Caco-2 (cell line): Measurements from ENCODE around the gene NELFA. TPM values are rescaled to one million over a fixed set of nuclear protein-coding genes. Genes with fewer than 3 reads are reported as not detected.
A peak's percentile ranks its signal among the peaks of the same experiment; 100 is the strongest.

Source experiments
- BruUV-seq: library from RNA; stranded (reverse); fragments of 400-500 nt; replicated peaks from 2 replicates; lab custom pipeline; 2021; lab: Mats Ljungman, UMichigan
- CTCF ChIA-PET: fragments of 300-600 bp; sonication (Branson Sonifier 250); formaldehyde crosslinking; loops from one replicate; lab custom pipeline; 2022; ENCODE audit warnings: antibody characterized with exemption; lab: Charles Lee
- POLR2A ChIA-PET: fragments of 300-600 bp; sonication (Branson Sonifier 250); formaldehyde crosslinking; loops from one replicate; lab custom pipeline; 2022; ENCODE audit warnings: antibody characterized with exemption; lab: Charles Lee
- DNase-seq, 2 experiments: peaks; one replicate each; pipeline versions ENCODE4 v3.0.0 to v3.0.0-alpha.2; 2020 to 2022
- H3K27me3 ChIP-seq: replicated peaks from 2 replicates; pipeline ENCODE4 v1.6.0; 2011; ENCODE audit warnings: low read length; ENCODE audit not compliant: control insufficient read depth, insufficient read depth
- H3K36me3 ChIP-seq: 2 replicates; pipeline ENCODE4 v1.5.1; 2011; ENCODE audit warnings: low read length; ENCODE audit not compliant: control insufficient read depth, insufficient read depth
- H3K4me1 ChIP-seq: fragments of 250-450 bp; sonication (Bioruptor Pico); 2 replicates; pipeline ENCODE4 v1.5.1; 2020; ENCODE audit warnings: mild to moderate bottlenecking
- H3K4me3 ChIP-seq: 2 replicates; pipeline ENCODE4 v1.5.1; 2011; ENCODE audit warnings: low read depth, mild to moderate bottlenecking, control low read depth, low read length
- H3K9me3 ChIP-seq: fragments of 250-450 bp; sonication (Bioruptor Pico); 2 replicates; pipeline ENCODE4 v1.5.1; 2020; ENCODE audit warnings: mild to moderate bottlenecking, moderate library complexity
- H3K27ac Mint-ChIP-seq: one replicate; pipeline ENCODE4 v1.8.0; 2022; ENCODE audit warnings: mixed read lengths; ENCODE audit not compliant: unreplicated experiment
- H3K27me3 Mint-ChIP-seq: one replicate; pipeline ENCODE4 v1.8.0; 2022; ENCODE audit warnings: mixed read lengths; ENCODE audit not compliant: insufficient read depth, unreplicated experiment
- H3K36me3 Mint-ChIP-seq: one replicate; pipeline ENCODE4 v1.8.0; 2022; ENCODE audit warnings: mild to moderate bottlenecking, mixed read lengths; ENCODE audit not compliant: insufficient read depth, unreplicated experiment
- H3K4me1 Mint-ChIP-seq: one replicate; pipeline ENCODE4 v1.8.0; 2022; ENCODE audit warnings: low read depth, mixed read lengths; ENCODE audit not compliant: unreplicated experiment
- H3K4me3 Mint-ChIP-seq: one replicate; pipeline ENCODE4 v1.8.0; 2022; ENCODE audit warnings: mild to moderate bottlenecking, moderate library complexity, mixed read lengths; ENCODE audit not compliant: unreplicated experiment
- H3K9me3 Mint-ChIP-seq: one replicate; pipeline ENCODE4 v1.8.0; 2022; ENCODE audit warnings: mixed read lengths; ENCODE audit not compliant: unreplicated experiment
- intact Hi-C: fragments of 100-400 bp; cut with micrococcal nuclease; formaldehyde crosslinking; loops from one replicate; pipeline ENCODE4 v1.10.0; 2022; ENCODE audit not compliant: unreplicated experiment
- total RNA-seq: library from RNA; stranded (reverse); gene quantifications from 2 replicates; pipeline ENCODE4 v1.2.3, GENCODE V29; 2022
- TF ChIP-seq, protein P1 (sequence below), 2 experiments: fragments of 200-600 bp in 1 of 2; IDR thresholded peaks; 1 replicate in 1 of 2; 2 replicates in 1 of 2; pipeline versions ENCODE4 v1.5.1 to v1.8.0; 2011 to 2022; ENCODE audit warnings: antibody characterized with exemption in 1 of 2, control low read depth in 1 of 2, inconsistent platforms in 1 of 2, low read depth in 1 of 2, low read length in 1 of 2, mild to moderate bottlenecking in 1 of 2, moderate library complexity in 1 of 2; ENCODE audit not compliant: insufficient read depth in 1 of 2, severe bottlenecking in 1 of 2, unreplicated experiment in 1 of 2

The NELFA gene
- total RNA-seq, 1 experiment from 2014 or later = 53.0 TPM

- Mint-ChIP-seq H3K27ac (peak overlapping the region; percentile 53), H3K4me1 (no peaks in the 10 kb centered on the region), H3K36me3 (peaks cover 6% of the 10 kb centered on the region), H3K27me3 (no peaks in the 10 kb centered on the region), H3K9me3 (no peaks in the 10 kb centered on the region), H3K4me3 (no peak overlapping the region)
- no peaks in the 10 kb centered on the region for H3K27me3 ChIP-seq
- ChIA-PET POLR2A (no interaction called here), CTCF (no interaction called here)
- no peaks in the 10 kb centered on the region for H3K36me3 ChIP-seq
- no TSS peak for BruUV-seq
- intact Hi-C loops = loop anchor here (5.0 kb wide), 1 partner anchor 141 kb away; no protein-coding TSS in a partner anchor
- H3K9me3 ChIP-seq = no peaks in the 10 kb centered on the region
- peaks cover 4% of the 10 kb centered on the region; the same call in 1 of the 2 replicates for H3K4me1 ChIP-seq
- H3K4me3 ChIP-seq = no peak overlapping the region
- no peak for DNase-seq
- TF ChIP-seq, protein P1, sequence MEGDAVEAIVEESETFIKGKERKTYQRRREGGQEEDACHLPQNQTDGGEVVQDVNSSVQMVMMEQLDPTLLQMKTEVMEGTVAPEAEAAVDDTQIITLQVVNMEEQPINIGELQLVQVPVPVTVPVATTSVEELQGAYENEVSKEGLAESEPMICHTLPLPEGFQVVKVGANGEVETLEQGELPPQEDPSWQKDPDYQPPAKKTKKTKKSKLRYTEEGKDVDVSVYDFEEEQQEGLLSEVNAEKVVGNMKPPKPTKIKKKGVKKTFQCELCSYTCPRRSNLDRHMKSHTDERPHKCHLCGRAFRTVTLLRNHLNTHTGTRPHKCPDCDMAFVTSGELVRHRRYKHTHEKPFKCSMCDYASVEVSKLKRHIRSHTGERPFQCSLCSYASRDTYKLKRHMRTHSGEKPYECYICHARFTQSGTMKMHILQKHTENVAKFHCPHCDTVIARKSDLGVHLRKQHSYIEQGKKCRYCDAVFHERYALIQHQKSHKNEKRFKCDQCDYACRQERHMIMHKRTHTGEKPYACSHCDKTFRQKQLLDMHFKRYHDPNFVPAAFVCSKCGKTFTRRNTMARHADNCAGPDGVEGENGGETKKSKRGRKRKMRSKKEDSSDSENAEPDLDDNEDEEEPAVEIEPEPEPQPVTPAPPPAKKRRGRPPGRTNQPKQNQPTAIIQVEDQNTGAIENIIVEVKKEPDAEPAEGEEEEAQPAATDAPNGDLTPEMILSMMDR (IDR thresholded peaks at IDR 0.05; ENCODE audit: insufficient read depth in 1 of 2, low read depth in 1 of 2, low read length in 1 of 2, severe bottlenecking in 1 of 2, unreplicated experiment in 1 of 2) = no peak
These were observed 37.5 kb upstream of the NELFA start for GRCh38 chr4:2046031-2046961.

DNA sequence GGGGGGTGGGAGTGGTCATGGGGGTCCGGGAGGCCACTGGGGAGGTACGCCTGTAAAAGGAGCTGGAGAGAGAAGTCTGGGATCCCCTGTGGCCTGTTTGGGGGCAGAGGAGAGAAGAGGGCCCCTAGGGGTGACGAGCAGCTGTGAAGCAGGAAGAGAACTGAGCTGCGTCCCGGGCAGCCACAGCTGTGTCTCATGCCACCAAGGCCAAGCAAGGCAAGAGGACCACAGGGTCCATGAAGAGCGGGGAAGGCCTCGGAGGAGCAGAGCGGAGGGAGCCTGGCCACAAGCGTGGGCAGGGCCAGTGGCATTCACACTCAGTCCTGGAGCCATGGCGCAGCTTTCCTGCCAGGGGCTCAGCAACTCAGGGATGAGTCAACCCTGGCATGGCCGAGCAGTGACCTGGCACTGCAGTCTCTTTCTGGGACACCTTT is 36.8 kb upstream of the NELFA start:
- no peaks in the 10 kb centered on the region for H3K36me3 ChIP-seq
- no peaks in the 10 kb centered on the region for H3K27me3 ChIP-seq
- ChIA-PET POLR2A (no interaction called here), CTCF (no interaction called here)
- no peaks in the 10 kb centered on the region for H3K9me3 Mint-ChIP-seq
- peaks cover 6% of the 10 kb centered on the region for H3K36me3 Mint-ChIP-seq
- DNase-seq = no peak
- no peaks in the 10 kb centered on the region for H3K27me3 Mint-ChIP-seq
- BruUV-seq = no TSS peak
- H3K4me3 Mint-ChIP-seq = no peak overlapping the region
- peaks cover 4% of the 10 kb centered on the region; the same call in 1 of the 2 replicates for H3K4me1 ChIP-seq
- peak overlapping the region; percentile 53 for H3K27ac Mint-ChIP-seq
- intact Hi-C loops = loop anchor here (5.0 kb wide), 1 partner anchor 142 kb away; no protein-coding TSS in a partner anchor
- no peaks in the 10 kb centered on the region for H3K9me3 ChIP-seq
- no peaks in the 10 kb centered on the region for H3K4me1 Mint-ChIP-seq
- H3K4me3 ChIP-seq = no peak overlapping the region
- TF ChIP-seq, protein P1 (IDR thresholded peaks at IDR 0.05; ENCODE audit: insufficient read depth in 1 of 2, low read depth in 1 of 2, low read length in 1 of 2, severe bottlenecking in 1 of 2, unreplicated experiment in 1 of 2) = no peak

DNA sequence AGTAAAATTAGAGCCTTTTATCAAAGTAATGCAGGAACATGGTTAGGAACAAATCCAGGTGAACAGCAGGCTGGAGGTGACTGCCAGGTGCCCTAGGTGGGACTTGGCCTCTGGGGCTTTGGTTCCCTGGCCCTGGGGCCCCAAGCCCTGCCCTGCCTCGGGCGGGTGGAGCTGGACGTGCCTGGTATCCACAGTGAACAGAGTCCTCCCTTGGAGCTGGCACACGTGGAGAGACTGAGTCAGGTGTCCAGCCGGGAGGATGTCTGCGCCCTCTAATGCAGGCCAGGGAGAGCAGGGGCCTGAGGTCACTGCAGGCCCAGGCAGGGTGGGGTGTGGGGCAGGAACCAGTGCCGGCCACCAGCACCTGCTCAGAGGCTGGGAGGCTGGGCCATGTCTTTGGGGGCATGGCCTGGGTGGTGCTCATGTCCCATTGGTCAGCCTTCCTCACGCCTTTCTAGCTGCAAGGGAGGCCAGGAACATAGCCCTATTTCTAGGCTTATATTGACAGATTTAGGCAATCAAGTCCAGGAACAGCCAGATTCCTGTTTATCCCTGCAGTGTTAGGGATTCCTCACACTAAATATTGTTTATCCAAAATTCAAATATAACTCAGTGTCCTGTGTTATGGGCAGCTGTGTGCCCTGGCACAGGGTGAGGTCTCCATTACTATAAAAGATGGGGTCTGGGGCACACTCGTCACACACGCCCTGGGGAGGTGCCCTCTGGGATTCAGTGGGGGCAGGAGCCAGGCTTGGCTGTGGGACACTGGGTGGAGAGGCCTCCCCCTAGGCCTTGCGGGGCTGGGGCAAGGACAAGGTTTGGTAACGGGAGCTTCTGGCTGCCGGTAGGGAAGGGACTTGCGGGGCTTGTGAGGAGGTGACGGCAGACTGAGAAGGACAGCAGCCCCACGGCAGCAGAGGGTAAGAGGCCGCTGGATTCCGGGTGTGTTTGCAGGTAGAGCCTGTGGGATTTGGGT is 36.1 kb upstream of the NELFA start:
- BruUV-seq = no TSS peak
- no peaks in the 10 kb centered on the region for H3K27me3 ChIP-seq
- H3K9me3 Mint-ChIP-seq = no peaks in the 10 kb centered on the region
- peaks cover 6% of the 10 kb centered on the region for H3K36me3 Mint-ChIP-seq
- ChIA-PET POLR2A (no interaction called here), CTCF (no interaction called here)
- TF ChIP-seq, protein P1 (IDR thresholded peaks at IDR 0.05; ENCODE audit: insufficient read depth in 1 of 2, low read depth in 1 of 2, low read length in 1 of 2, severe bottlenecking in 1 of 2, unreplicated experiment in 1 of 2) = no peak
- no peaks in the 10 kb centered on the region for H3K36me3 ChIP-seq
- H3K4me3 Mint-ChIP-seq = no peak overlapping the region
- no peaks in the 10 kb centered on the region for H3K4me1 Mint-ChIP-seq
- intact Hi-C loops = loop anchor here (5.0 kb wide), 1 partner anchor 142 kb away; no protein-coding TSS in a partner anchor
- no peaks in the 10 kb centered on the region for H3K9me3 ChIP-seq
- no peak for DNase-seq
- peaks cover 4% of the 10 kb centered on the region; the same call in 1 of the 2 replicates for H3K4me1 ChIP-seq
- no peak overlapping the region for H3K4me3 ChIP-seq
- H3K27ac Mint-ChIP-seq = no peak overlapping the region
- no peaks in the 10 kb centered on the region for H3K27me3 Mint-ChIP-seq
